HG02885 (cell line): Measurements from ENCODE around the gene PLEKHA4.
"Not testable (repeated sequence)": the region's sequence is repeated elsewhere in the genome, so short reads cannot be mapped to it uniquely, and the experiment has no call there.

Experiments used
- ATAC-seq: cut with Tn5 transposase; IDR thresholded peaks from one replicate; pipeline ENCODE4 v1.9.1; 2021; ENCODE audit warnings: mild to moderate bottlenecking; ENCODE audit not compliant: unreplicated experiment, poor library complexity

The PLEKHA4 gene, protein sequence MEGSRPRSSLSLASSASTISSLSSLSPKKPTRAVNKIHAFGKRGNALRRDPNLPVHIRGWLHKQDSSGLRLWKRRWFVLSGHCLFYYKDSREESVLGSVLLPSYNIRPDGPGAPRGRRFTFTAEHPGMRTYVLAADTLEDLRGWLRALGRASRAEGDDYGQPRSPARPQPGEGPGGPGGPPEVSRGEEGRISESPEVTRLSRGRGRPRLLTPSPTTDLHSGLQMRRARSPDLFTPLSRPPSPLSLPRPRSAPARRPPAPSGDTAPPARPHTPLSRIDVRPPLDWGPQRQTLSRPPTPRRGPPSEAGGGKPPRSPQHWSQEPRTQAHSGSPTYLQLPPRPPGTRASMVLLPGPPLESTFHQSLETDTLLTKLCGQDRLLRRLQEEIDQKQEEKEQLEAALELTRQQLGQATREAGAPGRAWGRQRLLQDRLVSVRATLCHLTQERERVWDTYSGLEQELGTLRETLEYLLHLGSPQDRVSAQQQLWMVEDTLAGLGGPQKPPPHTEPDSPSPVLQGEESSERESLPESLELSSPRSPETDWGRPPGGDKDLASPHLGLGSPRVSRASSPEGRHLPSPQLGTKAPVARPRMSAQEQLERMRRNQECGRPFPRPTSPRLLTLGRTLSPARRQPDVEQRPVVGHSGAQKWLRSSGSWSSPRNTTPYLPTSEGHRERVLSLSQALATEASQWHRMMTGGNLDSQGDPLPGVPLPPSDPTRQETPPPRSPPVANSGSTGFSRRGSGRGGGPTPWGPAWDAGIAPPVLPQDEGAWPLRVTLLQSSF

GRCh38 chr19:48868114-48868886 is at the start of gene PLEKHA4:
TSS of gene PLEKHA4 (minus strand) at chr19:48868617. CDS start at chr19:48867620, 997 bp downstream.
- ATAC-seq, result no peak

DNA sequence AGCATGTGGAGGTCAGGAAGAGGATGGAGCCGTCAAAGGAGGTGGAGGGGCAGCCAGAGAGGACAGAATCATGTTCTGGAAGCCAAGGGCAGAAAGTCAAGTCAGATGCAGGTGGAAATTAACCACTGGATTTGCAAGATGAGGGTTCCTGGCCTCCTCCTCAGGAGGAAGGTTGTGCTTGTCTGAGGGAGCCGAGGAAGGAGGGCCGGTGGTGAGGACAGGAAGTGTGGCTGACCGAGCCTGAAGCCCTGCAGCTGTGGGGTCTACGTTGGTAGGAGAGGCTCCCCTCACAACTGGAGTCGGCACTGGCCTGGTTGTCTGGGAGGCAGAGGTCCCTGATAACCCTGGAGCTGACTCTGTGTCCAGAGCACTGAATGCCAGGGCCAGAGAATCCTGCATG is 49.7 kb upstream of the PLEKHA4 start:
- ATAC-seq, result no peak

- no peak for ATAC-seq
Observed at GRCh38 chr19:48915757-48916156, 47.3 kb upstream of the PLEKHA4 start.

DNA sequence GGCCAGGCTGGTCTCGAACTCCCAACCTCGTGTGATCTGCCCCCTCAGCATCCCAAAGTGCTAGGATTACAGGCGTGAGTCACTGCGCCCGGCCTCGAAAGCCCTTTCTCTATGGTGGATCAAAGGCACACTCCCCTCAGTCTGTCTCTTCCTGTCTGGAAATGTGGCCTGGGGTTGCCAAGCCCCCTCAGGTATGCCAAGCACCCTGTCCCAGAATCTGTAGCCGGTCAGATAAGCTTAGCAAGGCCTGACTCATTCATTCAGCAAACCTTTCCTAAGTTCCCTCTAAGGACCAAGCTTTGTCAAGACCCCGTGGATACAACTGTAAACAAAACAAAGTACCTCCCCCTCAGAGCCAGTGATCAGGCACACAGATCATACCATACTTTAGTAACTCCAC is 45.8 kb upstream of the PLEKHA4 start:
- ATAC-seq, result no peak

- ATAC-seq, result no peak
Observed at GRCh38 chr19:48913114-48913889, 44.9 kb upstream of the PLEKHA4 start.

DNA sequence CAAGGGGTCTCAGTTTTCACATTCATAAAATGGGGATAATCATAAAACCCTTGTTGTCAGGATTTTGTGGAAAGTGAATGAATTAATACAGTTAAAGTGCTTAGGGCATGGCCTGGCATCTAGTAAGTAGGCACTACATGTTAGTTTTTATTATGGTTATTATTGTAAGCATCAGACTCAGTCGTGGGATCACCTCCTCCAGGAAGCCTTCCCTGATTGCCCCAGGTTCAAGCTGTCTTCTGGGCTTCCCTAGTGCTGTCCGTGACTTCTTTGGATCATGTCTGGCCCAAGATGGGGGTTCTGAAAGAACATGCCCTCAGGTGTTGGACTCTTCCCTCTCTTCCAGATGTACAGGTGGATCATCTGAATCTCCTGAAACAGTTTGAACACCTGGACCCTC is 42.4 kb upstream of the PLEKHA4 start:
- no peak for ATAC-seq

DNA sequence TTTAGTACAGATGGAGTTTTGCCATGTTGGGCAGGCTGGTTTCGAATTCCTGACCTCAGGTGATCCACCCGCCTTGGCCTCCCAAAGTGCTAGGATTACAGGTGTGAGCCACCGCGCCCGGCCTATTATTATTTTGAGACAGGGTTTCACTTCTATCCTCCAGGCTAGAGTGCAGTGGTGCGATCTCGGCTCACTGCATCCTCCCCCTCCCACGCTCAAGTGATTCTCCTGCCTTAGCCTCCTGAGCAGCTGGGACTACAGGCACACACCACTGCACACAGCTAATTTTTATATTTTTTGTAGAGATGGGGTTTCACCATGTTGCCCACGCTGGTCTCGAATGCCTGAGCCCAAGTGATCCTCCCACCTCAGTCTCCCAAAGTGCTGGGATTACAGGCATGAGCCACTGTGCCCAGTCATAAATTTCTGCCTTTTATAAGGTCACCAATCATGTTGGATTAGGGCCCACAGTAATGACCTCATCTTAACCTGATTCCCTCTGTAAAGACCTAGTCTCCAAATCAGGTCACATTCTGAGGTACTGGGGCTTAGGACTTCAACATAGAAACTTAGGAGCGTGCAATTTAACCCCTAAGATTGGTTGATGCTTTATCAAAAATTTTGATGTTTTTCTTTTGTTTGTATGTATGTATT is 41.1 kb upstream of the PLEKHA4 start:
- not testable (repeated sequence) for ATAC-seq

DNA sequence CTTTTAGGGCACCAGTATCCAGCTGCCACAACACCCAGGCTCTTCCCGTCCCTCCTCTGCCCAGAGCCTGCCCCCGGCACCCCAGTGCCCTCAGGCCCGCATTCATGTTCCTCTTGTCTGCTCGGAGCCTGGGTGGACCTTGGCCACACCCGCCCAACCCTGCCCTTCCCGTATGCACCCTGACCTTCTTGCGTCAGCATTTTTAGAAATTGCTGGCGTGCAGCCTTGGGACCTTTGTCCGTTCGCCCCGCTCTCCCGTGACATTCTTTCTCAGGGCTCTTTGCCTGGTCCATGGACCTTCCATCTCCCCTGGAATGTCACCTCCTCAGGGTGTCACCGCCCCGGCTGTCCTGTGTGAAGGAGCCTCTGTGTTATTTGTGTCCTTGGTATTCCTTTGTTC is 39.3 kb upstream of the PLEKHA4 start:
- ATAC-seq, result no peak

- ATAC-seq, result no peak
Observed at GRCh38 chr19:48906324-48906723, 37.9 kb upstream of the PLEKHA4 start.

GRCh38 chr19:48905664-48906063 is 37.2 kb upstream of the PLEKHA4 start:
- ATAC-seq, result no peak

DNA sequence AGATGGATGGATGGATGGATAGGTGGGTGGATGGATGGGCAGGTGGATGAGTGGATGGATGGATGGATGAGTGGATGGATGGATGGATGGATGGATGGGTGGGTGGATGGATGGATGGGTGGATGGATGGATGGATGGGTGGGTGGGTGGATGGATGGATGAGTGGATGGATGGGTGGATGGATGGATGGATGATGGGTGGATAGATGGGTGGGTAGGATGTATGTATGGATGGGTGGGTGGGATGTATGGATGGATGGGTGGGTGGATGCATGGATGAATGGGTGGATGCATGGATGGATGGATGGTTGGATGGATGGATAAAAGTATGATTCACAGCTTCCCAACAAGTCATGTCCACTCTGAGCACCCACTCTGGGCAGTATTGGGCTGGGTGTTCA is 35.4 kb upstream of the PLEKHA4 start:
- not testable (repeated sequence) for ATAC-seq

DNA sequence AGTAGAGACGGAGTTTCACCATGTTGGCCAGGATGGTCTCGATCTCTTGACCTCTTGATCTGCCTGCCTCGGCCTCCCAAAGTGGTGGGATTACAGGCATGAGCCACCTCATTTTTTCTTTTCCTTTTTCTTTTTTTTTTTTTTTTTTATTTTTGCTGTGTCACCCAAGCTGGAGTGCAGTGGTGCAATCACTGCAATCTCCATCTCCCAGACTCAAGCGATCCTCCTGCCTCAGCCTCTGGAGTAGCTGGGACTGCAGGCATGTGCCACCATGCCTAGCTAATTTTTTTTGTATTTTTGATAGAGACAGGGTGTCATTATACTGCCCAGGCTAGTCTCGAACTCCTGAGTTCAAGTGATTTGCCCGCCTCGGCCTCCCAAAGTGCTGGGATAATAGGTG is 33.9 kb upstream of the PLEKHA4 start:
- not testable (repeated sequence) for ATAC-seq

DNA sequence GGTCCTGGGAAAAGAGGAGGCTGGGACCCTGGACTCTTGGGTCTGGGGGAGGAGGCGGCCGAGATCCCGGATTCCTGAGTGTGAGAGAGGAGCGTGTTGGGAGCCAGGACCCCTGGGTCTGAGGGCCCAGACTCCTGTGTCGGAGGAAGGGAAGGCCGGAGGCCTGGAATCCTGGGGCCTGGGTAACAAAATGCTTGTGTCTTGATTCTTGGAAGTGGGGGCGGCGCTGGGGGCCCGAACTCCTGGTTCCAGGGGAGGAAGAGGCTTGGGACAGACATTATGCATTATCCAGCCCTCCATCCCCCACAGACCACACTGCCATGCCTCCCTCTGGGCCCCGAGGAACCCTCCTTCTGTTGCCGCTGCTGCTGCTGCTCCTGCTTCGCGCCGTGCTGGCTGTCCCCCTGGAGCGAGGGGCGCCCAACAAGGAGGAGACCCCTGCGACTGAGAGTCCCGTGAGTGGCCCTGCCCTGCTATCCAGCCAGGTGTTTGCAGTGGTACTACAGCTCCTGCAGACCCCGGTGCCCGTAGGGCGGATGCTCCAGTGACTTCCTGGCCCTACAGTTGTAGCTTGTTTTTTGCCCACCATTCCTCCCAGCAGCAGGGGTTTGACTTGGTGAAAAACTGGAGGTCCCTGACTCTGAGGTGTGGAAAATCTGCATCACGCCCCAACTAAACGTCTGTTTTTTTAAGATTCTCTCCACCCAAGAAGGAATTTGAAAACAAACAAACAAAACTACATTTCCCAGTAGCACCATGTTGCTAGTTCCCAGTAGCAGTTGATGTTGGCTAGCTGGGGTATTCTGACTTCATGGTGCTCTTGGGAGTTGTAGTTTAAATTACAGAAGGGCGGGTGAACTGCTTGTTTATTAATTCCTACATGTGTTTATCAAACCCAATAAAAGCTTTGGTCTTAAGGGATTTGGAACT is 32.3 kb upstream of the PLEKHA4 start:
- no peak for ATAC-seq

DNA sequence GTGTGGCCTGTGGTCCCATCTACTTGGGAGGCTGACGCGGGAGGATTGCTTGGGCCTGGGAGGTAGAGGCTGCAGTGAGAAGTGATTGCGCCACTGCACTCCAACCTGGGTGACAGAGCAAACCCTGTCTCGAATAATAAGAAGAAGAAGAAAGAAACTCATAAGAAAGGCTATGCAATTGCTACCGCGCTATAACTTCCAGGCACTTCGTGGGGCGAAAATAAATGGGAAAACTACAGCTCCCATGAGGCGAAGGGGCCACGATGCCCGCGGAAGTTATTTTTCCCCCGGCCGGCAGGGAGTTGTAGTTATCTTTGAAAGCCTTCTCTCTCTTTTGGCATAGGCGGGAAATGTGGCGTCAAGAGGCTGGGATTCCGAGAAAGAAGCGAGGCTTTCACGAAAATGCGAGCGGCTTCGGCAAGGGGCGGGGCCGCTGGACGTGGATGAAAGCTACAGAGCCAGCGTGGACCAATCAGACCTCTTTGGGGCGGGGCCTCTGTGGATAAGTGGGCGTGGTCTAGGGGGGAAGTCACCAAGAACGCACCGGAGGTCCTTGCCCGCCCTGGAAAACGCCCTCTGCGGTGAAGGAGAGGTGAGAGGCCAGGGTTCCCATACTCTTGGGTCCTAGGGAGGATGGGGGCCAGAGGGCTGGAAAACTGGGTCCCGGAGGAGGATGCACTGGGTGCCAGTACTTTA is 31.5 kb upstream of the PLEKHA4 start, which contains the start of gene NUCB1:
TSS of gene NUCB1 (plus strand) at position 532 of the 696 bp plus-strand sequence. CDS start 485 bp downstream, outside the sequence.
- ATAC-seq, result peak; percentile 92

DNA sequence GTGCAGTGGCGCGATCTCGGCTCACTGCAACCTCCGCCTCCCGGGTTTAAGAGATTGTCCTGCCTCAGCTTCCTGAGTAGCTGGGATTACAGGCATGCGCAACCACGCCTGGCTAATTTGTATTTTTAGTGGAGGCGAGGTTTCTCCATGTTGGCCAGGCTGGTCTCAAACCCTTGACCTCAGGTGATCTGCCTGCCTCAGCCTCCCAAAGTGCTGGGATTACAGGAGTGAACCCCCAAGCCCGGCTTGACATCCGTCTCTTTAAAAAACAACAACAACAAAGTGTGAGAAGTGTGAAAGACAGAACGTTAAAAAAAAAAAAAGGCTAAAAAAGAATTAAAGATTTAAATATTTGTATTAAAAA is 31.0 kb upstream of the PLEKHA4 start:
- not testable (repeated sequence) for ATAC-seq

- ATAC-seq, result no peak
Observed at GRCh38 chr19:48897181-48897580, 28.8 kb upstream of the PLEKHA4 start.

DNA sequence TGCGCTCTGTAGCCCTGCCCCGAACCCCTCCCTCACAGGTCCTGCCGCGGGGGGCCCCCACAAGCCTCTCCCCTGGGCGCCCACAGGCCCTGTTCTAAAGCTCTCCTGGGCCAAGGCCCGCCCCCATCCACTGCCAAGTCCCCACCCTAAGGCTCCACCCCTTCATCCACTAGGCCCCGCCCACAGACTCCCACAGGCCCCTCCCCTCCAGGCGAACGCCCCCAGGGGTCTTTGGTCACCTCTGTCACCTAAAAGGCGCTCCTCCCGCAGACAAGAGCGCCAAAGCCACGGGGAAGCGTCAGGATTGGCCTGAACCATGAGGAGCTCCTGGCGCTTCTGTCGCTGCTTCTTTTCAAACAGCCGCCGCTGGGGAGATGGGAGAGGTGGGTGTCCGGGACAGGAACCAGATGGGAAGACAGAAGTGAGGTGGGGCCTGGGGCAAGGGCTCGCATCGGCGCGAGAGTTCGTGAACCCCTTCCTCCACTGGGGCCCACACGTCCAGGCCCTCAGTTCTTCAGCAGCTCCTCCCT is 27.8 kb upstream of the PLEKHA4 start:
- no peak for ATAC-seq

DNA sequence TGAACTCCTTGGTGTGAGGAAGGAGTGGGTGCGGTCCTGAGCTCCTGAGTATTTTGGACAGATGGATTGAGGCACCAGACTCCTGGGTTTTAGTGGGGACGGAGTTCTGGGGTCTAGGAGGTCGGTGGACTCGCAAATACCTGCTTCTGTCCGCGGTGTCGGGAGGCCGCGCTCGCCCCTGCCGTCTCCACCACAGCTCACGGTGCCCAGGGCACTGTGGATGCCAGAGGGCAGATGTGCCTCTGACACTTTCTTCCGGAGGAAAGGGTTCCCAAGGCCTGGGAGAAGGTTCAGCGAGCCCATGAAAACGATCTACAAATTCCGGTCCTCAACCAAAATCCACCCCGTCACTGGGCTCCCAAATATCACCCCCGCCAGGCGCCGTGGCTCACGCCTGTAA is 26.8 kb upstream of the PLEKHA4 start:
- ATAC-seq, result no peak
